Liver (tissue), 3 donors: ENCODE results near the gene NXPH4.

Experiments used
- EGR1 ChIP-seq, 2 donors: IDR thresholded peaks; 2 replicates each; pipeline ENCODE4 v1.6.1; 2016 to 2018; ENCODE audit warnings: antibody characterized with exemption in 2 of 2, low read depth in 2 of 2
- HNF4A ChIP-seq, 2 donors: conservative IDR thresholded peaks; 2 replicates each; pipeline ENCODE4 v1.6.1; 2016; ENCODE audit warnings: antibody characterized with exemption in 2 of 2, mild to moderate bottlenecking in 2 of 2
- HNF4G ChIP-seq: IDR thresholded peaks from 2 replicates; pipeline ENCODE4 v1.6.1; 2016; ENCODE audit warnings: antibody characterized with exemption
- MAX ChIP-seq: IDR thresholded peaks from 2 replicates; pipeline ENCODE4 v1.6.1; 2016; ENCODE audit warnings: antibody characterized with exemption
- RAD21 ChIP-seq, 2 donors: IDR thresholded peaks; 2 replicates each; pipeline ENCODE4 v1.6.1; 2016; ENCODE audit warnings: antibody characterized with exemption in 2 of 2, mild to moderate bottlenecking in 2 of 2
- SP1 ChIP-seq: IDR thresholded peaks from 2 replicates; pipeline ENCODE4 v1.6.1; 2018; ENCODE audit warnings: antibody characterized with exemption, mild to moderate bottlenecking
- TAF1 ChIP-seq: conservative IDR thresholded peaks from 2 replicates; pipeline ENCODE4 v1.6.1; 2016; ENCODE audit warnings: antibody characterized with exemption, mild to moderate bottlenecking
- YY1 ChIP-seq: IDR thresholded peaks from 2 replicates; pipeline ENCODE4 v1.6.1; 2016; ENCODE audit warnings: antibody characterized with exemption, mild to moderate bottlenecking
- TF ChIP-seq, protein P1 (sequence below): fragments of 150-350 bp; IDR thresholded peaks from 2 replicates; pipeline ENCODE4 v1.5.1; 2017; ENCODE audit warnings: improper control_type of control experiment, low read depth, low read length; ENCODE audit not compliant: missing input control
- TF ChIP-seq, protein P2 (sequence below): IDR thresholded peaks from 2 replicates; pipeline ENCODE4 v1.6.1; 2016; ENCODE audit warnings: antibody characterized with exemption, mild to moderate bottlenecking
- TF ChIP-seq, protein P3 (sequence below): IDR thresholded peaks from 2 replicates; pipeline ENCODE4 v1.6.1; 2016; ENCODE audit warnings: antibody characterized with exemption
- TF ChIP-seq, protein P4 (sequence below): IDR thresholded peaks from 2 replicates; pipeline ENCODE4 v1.6.1; 2016; ENCODE audit warnings: antibody characterized with exemption
- donor health status: healthy.
- donor health status: healthy.

DNA sequence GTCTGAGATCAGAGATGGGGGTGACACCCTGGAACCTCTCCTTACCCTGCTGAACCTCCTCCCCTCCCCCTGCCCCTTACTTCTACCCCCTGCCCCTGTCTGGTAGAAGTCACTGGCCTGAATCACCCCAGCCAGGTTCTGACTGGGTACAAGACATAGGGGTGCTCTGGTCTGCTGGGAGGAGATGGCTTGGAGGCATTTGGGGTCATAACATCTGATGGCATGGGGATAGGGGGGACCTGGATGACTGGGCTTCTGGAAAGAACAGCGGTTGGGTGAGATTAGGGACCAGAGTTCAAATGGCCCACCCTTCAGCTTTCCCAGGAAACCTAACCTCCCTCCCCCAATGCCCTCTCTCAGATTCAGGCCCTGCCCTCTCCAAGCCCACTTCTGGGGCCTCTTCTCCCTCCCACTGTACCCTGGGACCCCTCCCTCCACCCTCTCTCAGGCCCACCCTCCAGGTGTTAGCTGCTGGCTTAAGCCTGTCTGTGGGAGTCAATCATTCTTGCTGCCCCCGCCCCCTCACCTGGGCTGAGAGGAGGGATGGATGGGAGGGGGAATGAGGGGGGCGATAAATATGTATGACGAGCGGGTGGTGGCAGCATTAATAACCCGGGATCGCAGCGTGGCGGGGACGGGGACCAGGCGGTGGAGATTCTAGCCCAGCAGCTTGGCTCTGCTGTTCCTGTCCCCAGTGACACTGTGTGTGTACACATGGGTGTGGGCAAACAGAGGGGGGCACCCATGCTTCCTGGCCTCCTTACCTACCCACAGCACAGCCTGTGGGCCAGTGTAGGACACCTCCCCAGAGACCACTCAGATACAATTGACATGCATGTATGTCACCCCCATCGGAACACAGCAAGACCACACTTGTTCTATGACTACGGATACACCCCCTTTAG is 5.9 kb downstream of the NXPH4 start:
- TF ChIP-seq TAF1 (no peak), RAD21 (IDR thresholded peaks at IDR 0.05) (no peak), YY1 (no peak), EGR1 (IDR thresholded peaks at IDR 0.05; ENCODE audit: low read depth in 2 of 2) (no peak), HNF4G (no peak), MAX (no peak), HNF4A (conservative IDR thresholded peaks at IDR 0.05) (no peak), SP1 (no peak)
- TF ChIP-seq, protein P1, sequence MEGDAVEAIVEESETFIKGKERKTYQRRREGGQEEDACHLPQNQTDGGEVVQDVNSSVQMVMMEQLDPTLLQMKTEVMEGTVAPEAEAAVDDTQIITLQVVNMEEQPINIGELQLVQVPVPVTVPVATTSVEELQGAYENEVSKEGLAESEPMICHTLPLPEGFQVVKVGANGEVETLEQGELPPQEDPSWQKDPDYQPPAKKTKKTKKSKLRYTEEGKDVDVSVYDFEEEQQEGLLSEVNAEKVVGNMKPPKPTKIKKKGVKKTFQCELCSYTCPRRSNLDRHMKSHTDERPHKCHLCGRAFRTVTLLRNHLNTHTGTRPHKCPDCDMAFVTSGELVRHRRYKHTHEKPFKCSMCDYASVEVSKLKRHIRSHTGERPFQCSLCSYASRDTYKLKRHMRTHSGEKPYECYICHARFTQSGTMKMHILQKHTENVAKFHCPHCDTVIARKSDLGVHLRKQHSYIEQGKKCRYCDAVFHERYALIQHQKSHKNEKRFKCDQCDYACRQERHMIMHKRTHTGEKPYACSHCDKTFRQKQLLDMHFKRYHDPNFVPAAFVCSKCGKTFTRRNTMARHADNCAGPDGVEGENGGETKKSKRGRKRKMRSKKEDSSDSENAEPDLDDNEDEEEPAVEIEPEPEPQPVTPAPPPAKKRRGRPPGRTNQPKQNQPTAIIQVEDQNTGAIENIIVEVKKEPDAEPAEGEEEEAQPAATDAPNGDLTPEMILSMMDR, result no peak
- TF ChIP-seq, protein P2, sequence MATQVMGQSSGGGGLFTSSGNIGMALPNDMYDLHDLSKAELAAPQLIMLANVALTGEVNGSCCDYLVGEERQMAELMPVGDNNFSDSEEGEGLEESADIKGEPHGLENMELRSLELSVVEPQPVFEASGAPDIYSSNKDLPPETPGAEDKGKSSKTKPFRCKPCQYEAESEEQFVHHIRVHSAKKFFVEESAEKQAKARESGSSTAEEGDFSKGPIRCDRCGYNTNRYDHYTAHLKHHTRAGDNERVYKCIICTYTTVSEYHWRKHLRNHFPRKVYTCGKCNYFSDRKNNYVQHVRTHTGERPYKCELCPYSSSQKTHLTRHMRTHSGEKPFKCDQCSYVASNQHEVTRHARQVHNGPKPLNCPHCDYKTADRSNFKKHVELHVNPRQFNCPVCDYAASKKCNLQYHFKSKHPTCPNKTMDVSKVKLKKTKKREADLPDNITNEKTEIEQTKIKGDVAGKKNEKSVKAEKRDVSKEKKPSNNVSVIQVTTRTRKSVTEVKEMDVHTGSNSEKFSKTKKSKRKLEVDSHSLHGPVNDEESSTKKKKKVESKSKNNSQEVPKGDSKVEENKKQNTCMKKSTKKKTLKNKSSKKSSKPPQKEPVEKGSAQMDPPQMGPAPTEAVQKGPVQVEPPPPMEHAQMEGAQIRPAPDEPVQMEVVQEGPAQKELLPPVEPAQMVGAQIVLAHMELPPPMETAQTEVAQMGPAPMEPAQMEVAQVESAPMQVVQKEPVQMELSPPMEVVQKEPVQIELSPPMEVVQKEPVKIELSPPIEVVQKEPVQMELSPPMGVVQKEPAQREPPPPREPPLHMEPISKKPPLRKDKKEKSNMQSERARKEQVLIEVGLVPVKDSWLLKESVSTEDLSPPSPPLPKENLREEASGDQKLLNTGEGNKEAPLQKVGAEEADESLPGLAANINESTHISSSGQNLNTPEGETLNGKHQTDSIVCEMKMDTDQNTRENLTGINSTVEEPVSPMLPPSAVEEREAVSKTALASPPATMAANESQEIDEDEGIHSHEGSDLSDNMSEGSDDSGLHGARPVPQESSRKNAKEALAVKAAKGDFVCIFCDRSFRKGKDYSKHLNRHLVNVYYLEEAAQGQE, result no peak
- TF ChIP-seq, protein P3, sequence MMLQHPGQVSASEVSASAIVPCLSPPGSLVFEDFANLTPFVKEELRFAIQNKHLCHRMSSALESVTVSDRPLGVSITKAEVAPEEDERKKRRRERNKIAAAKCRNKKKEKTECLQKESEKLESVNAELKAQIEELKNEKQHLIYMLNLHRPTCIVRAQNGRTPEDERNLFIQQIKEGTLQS, result no peak
- TF ChIP-seq, protein P4, sequence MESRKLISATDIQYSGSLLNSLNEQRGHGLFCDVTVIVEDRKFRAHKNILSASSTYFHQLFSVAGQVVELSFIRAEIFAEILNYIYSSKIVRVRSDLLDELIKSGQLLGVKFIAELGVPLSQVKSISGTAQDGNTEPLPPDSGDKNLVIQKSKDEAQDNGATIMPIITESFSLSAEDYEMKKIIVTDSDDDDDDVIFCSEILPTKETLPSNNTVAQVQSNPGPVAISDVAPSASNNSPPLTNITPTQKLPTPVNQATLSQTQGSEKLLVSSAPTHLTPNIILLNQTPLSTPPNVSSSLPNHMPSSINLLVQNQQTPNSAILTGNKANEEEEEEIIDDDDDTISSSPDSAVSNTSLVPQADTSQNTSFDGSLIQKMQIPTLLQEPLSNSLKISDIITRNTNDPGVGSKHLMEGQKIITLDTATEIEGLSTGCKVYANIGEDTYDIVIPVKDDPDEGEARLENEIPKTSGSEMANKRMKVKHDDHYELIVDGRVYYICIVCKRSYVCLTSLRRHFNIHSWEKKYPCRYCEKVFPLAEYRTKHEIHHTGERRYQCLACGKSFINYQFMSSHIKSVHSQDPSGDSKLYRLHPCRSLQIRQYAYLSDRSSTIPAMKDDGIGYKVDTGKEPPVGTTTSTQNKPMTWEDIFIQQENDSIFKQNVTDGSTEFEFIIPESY, result no peak
